Measurements from ENCODE around the gene APLN.
A peak's percentile ranks its signal among the peaks of the same experiment; 100 is the strongest.

The APLN gene

GRCh38 chrX:129626026-129626425 is 28.7 kb downstream of the APLN start:
- H3K27me3 ChIP-seq (ENCODE audit: insufficient read depth, insufficient read length) = no peaks in the 10 kb centered on the region
- TF ChIP-seq YY1 (IDR thresholded peaks at IDR 0.05; ENCODE audit: insufficient read depth, insufficient read length) (no peak), SUZ12 (IDR thresholded peaks at IDR 0.05; ENCODE audit: extremely low read depth, insufficient read depth, insufficient read length) (no peak), ZNF274 (IDR thresholded peaks at IDR 0.05; ENCODE audit: low read depth, low read length) (no peak)
- no peak for DNase-seq (ENCODE audit: low read depth, low spot score)
- H3K4me3 ChIP-seq (ENCODE audit: insufficient read length, low read depth) = no peak overlapping the region
- no peaks in the 10 kb centered on the region for H3K4me1 ChIP-seq (ENCODE audit: insufficient read depth, insufficient read length)
- no peaks in the 10 kb centered on the region for H3K9me3 ChIP-seq (ENCODE audit: insufficient read depth, low read length)
- H3K36me3 ChIP-seq (ENCODE audit: insufficient read depth, insufficient read length, low read length) = no peaks in the 10 kb centered on the region
- H3K9ac ChIP-seq (ENCODE audit: insufficient read length, low read depth) = no peak overlapping the region

- H3K9ac ChIP-seq (ENCODE audit: insufficient read length, low read depth) = no peak overlapping the region
- no peaks in the 10 kb centered on the region for H3K4me1 ChIP-seq (ENCODE audit: insufficient read depth, insufficient read length)
- H3K4me3 ChIP-seq (ENCODE audit: insufficient read length, low read depth) = no peak overlapping the region
- no peaks in the 10 kb centered on the region for H3K27me3 ChIP-seq (ENCODE audit: insufficient read depth, insufficient read length)
- TF ChIP-seq ZNF274 (IDR thresholded peaks at IDR 0.05; ENCODE audit: low read depth, low read length) (no peak), SUZ12 (IDR thresholded peaks at IDR 0.05; ENCODE audit: extremely low read depth, insufficient read depth, insufficient read length) (no peak), YY1 (IDR thresholded peaks at IDR 0.05; ENCODE audit: insufficient read depth, insufficient read length) (no peak)
- H3K36me3 ChIP-seq (ENCODE audit: insufficient read depth, insufficient read length, low read length) = no peaks in the 10 kb centered on the region
- peak; percentile 52 for DNase-seq (ENCODE audit: low read depth, low spot score)
- no peaks in the 10 kb centered on the region for H3K9me3 ChIP-seq (ENCODE audit: insufficient read depth, low read length)
Measured at GRCh38 chrX:129622757-129623301, 31.9 kb downstream of the APLN start.

- Histone ChIP-seq H3K9me3 (ENCODE audit: insufficient read depth, low read length) (no peaks in the 10 kb centered on the region), H3K9ac (ENCODE audit: insufficient read length, low read depth) (no peak overlapping the region), H3K36me3 (ENCODE audit: insufficient read depth, insufficient read length, low read length) (no peaks in the 10 kb centered on the region), H3K27me3 (ENCODE audit: insufficient read depth, insufficient read length) (no peaks in the 10 kb centered on the region), H3K4me3 (ENCODE audit: insufficient read length, low read depth) (no peak overlapping the region), H3K4me1 (ENCODE audit: insufficient read depth, insufficient read length) (no peaks in the 10 kb centered on the region)
- TF ChIP-seq YY1 (IDR thresholded peaks at IDR 0.05; ENCODE audit: insufficient read depth, insufficient read length) (no peak), ZNF274 (IDR thresholded peaks at IDR 0.05; ENCODE audit: low read depth, low read length) (no peak), SUZ12 (IDR thresholded peaks at IDR 0.05; ENCODE audit: extremely low read depth, insufficient read depth, insufficient read length) (no peak)
- DNase-seq (ENCODE audit: low read depth, low spot score) = no peak
Measured at GRCh38 chrX:129618997-129619396, 35.8 kb downstream of the APLN start.

- no peaks in the 10 kb centered on the region for H3K36me3 ChIP-seq (ENCODE audit: insufficient read depth, insufficient read length, low read length)
- no peaks in the 10 kb centered on the region for H3K27me3 ChIP-seq (ENCODE audit: insufficient read depth, insufficient read length)
- no peaks in the 10 kb centered on the region for H3K4me1 ChIP-seq (ENCODE audit: insufficient read depth, insufficient read length)
- no peak overlapping the region for H3K4me3 ChIP-seq (ENCODE audit: insufficient read length, low read depth)
- no peaks in the 10 kb centered on the region for H3K9me3 ChIP-seq (ENCODE audit: insufficient read depth, low read length)
- no peak for DNase-seq (ENCODE audit: low read depth, low spot score)
- TF ChIP-seq ZNF274 (IDR thresholded peaks at IDR 0.05; ENCODE audit: low read depth, low read length) (no peak), SUZ12 (IDR thresholded peaks at IDR 0.05; ENCODE audit: extremely low read depth, insufficient read depth, insufficient read length) (no peak), YY1 (IDR thresholded peaks at IDR 0.05; ENCODE audit: insufficient read depth, insufficient read length) (no peak)
- H3K9ac ChIP-seq (ENCODE audit: insufficient read length, low read depth) = no peak overlapping the region
Measured at GRCh38 chrX:129617420-129617819, 37.3 kb downstream of the APLN start.

- no peaks in the 10 kb centered on the region for H3K4me1 ChIP-seq (ENCODE audit: insufficient read depth, insufficient read length)
- H3K9me3 ChIP-seq (ENCODE audit: insufficient read depth, low read length) = no peaks in the 10 kb centered on the region
- H3K9ac ChIP-seq (ENCODE audit: insufficient read length, low read depth) = no peak overlapping the region
- no peak overlapping the region for H3K4me3 ChIP-seq (ENCODE audit: insufficient read length, low read depth)
- no peaks in the 10 kb centered on the region for H3K27me3 ChIP-seq (ENCODE audit: insufficient read depth, insufficient read length)
- no peaks in the 10 kb centered on the region for H3K36me3 ChIP-seq (ENCODE audit: insufficient read depth, insufficient read length, low read length)
- no peak for TF ChIP-seq SUZ12 (IDR thresholded peaks at IDR 0.05; ENCODE audit: extremely low read depth, insufficient read depth, insufficient read length)
- TF ChIP-seq ZNF274 (IDR thresholded peaks at IDR 0.05; ENCODE audit: low read depth, low read length) = no peak
- no peak for TF ChIP-seq YY1 (IDR thresholded peaks at IDR 0.05; ENCODE audit: insufficient read depth, insufficient read length)
- DNase-seq (ENCODE audit: low read depth, low spot score) = no peak
Measured at GRCh38 chrX:129614481-129615255, 40.1 kb downstream of the APLN start.

GRCh38 chrX:129613596-129613995 is 41.2 kb downstream of the APLN start:
- Histone ChIP-seq H3K4me1 (ENCODE audit: insufficient read depth, insufficient read length) (no peaks in the 10 kb centered on the region), H3K36me3 (ENCODE audit: insufficient read depth, insufficient read length, low read length) (no peaks in the 10 kb centered on the region), H3K9me3 (ENCODE audit: insufficient read depth, low read length) (no peaks in the 10 kb centered on the region), H3K4me3 (ENCODE audit: insufficient read length, low read depth) (no peak overlapping the region), H3K9ac (ENCODE audit: insufficient read length, low read depth) (no peak overlapping the region), H3K27me3 (ENCODE audit: insufficient read depth, insufficient read length) (no peaks in the 10 kb centered on the region)
- no peak for TF ChIP-seq SUZ12 (IDR thresholded peaks at IDR 0.05; ENCODE audit: extremely low read depth, insufficient read depth, insufficient read length)
- no peak for DNase-seq (ENCODE audit: low read depth, low spot score)

GRCh38 chrX:129612396-129612795 is 42.4 kb downstream of the APLN start:
- H3K27me3 ChIP-seq (ENCODE audit: insufficient read depth, insufficient read length) = no peaks in the 10 kb centered on the region
- H3K36me3 ChIP-seq (ENCODE audit: insufficient read depth, insufficient read length, low read length) = no peaks in the 10 kb centered on the region
- no peak overlapping the region for H3K9ac ChIP-seq (ENCODE audit: insufficient read length, low read depth)
- TF ChIP-seq YY1 (IDR thresholded peaks at IDR 0.05; ENCODE audit: insufficient read depth, insufficient read length) = no peak
- no peak for TF ChIP-seq ZNF274 (IDR thresholded peaks at IDR 0.05; ENCODE audit: low read depth, low read length)
- no peak for TF ChIP-seq SUZ12 (IDR thresholded peaks at IDR 0.05; ENCODE audit: extremely low read depth, insufficient read depth, insufficient read length)
- H3K4me3 ChIP-seq (ENCODE audit: insufficient read length, low read depth) = no peak overlapping the region
- H3K9me3 ChIP-seq (ENCODE audit: insufficient read depth, low read length) = no peaks in the 10 kb centered on the region
- DNase-seq (ENCODE audit: low read depth, low spot score) = no peak
- H3K4me1 ChIP-seq (ENCODE audit: insufficient read depth, insufficient read length) = no peaks in the 10 kb centered on the region

All from NT2/D1 (cell line).